ENCODE measurements around the gene BATF.

Gene BATF

DNA sequence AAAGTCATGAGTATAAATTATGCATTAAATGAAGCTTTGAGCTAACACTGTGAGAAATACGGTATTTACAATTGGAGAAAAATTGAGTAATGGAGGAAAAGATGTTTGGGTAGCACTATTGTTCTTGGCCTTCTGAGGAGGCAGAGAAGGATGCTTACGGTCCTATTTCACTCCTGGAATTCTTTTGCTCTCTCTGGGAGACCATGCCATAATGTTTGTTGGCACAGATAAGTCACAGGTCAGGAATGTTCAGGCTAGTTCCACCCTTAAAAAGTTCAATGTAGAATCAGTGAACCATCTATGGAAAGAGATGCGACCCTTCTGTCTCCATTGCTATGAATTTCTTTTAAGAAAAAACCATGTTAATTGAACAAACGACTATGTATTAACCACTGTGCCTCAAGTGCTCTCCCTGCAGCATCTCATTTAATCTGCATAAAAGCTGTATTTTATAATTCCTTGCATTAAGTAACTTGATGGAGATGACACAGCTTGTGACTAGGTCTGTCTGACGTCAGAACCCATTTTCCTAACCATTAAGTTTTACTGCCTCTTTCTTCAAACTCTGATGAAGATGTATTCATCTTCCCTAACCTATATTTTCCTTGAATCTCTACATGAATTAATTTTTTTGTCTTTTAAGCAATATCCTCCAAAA is 9.5 kb downstream of the BATF start:
- DNase-seq (ENCODE audit: low read depth, low spot score): no peak

- DNase-seq (ENCODE audit: low read depth, low spot score): no peak
These were observed 11.7 kb downstream of the BATF start for GRCh38 chr14:75533791-75534555.

- DNase-seq (ENCODE audit: low read depth, low spot score): no peak
These were observed 13.1 kb downstream of the BATF start for GRCh38 chr14:75535164-75535898.

- no peak for DNase-seq (ENCODE audit: low read depth, low spot score)
These were observed 14.8 kb downstream of the BATF start for GRCh38 chr14:75537071-75537470.

- DNase-seq (ENCODE audit: low read depth, low spot score): no peak
These were observed 16.9 kb downstream of the BATF start for GRCh38 chr14:75539162-75539560.

GRCh38 chr14:75539561-75540478 is 17.6 kb downstream of the BATF start:
- no peak for DNase-seq (ENCODE audit: low read depth, low spot score)

DNA sequence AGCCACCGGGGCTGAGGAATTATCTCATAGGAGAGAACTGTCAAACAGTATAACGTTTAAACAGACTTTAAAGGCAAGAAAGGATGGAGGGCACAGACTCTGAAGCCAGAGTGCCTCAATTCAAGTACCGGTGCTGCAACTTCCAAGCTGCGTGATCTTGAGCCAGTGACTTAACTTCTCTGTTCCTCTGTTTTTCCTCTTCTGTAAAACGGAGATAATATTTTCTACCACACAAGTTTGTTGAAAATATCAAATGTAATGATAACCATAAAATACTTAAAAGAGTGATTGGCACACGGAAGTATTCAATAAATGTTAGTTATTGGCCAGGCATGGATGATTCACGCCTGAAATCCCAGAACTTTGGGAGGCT is 18.2 kb downstream of the BATF start:
- no peak for DNase-seq (ENCODE audit: low read depth, low spot score)

DNA sequence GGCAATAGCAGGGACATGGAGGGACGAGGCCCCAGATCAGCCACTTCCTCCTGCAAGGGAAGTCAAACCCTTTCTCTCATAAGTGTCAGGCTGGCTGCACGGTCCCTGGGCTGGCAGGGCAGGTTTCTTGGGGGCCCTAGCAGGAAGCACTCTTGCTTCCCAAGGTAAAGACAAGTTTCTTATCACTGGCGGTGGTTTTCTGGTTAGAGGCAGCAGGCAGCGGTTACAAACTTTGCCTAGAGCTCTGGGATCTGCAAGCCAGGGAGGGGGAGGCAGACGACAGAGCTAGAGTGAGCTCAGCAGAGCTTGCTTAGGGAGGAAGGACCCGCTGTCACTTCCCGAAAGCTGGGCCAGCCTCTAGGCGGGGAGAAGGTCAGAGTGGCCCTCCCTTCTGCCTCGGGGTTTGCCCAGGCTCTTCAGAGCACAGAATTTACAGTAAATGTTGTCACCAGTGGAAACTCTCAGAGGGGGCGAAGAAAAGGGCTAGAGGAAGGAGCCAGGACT is 20.4 kb downstream of the BATF start:
- no peak for DNase-seq (ENCODE audit: low read depth, low spot score)

- DNase-seq (ENCODE audit: low read depth, low spot score): no peak
These were observed 21.0 kb downstream of the BATF start for GRCh38 chr14:75543253-75543652.

DNA sequence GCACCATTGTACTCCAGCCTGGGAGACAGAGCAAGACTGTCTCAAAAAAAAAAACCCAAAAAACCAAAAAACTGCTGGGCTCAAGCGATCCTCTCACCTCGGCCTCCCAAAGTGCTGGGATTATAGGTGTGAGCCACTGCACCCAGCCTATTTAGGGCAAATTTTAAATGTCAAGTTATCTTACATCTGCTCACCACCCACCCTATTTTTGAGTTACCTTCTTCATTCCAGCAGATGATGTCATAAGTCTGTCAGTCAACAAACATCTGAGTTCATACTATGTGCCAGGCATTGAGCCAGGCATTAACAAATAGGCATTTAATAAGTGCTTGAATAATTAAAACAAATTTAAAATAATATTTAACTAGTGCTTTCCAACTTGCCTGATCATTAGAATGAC is 21.5 kb downstream of the BATF start:
- no peak for DNase-seq (ENCODE audit: low read depth, low spot score)

DNA sequence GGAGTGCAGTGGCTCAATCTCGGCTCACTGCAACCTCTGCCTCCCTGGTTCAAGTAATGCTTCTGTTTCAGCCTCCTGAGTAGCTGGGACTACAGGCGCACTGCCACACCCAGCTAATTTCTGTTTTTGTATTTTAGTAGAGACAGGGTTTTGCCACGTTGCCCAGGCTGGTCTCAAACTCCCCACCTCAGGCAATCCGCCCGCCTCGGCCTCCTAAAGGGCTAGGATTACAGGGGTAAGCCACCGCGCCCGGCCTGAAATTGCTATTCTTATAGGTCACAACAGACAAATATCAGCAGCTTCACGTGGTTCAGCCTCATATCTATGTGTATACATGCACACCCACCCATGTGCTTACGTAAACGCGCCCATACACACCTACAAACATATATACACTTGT is 23.6 kb downstream of the BATF start:
- no peak for DNase-seq (ENCODE audit: low read depth, low spot score)

DNA sequence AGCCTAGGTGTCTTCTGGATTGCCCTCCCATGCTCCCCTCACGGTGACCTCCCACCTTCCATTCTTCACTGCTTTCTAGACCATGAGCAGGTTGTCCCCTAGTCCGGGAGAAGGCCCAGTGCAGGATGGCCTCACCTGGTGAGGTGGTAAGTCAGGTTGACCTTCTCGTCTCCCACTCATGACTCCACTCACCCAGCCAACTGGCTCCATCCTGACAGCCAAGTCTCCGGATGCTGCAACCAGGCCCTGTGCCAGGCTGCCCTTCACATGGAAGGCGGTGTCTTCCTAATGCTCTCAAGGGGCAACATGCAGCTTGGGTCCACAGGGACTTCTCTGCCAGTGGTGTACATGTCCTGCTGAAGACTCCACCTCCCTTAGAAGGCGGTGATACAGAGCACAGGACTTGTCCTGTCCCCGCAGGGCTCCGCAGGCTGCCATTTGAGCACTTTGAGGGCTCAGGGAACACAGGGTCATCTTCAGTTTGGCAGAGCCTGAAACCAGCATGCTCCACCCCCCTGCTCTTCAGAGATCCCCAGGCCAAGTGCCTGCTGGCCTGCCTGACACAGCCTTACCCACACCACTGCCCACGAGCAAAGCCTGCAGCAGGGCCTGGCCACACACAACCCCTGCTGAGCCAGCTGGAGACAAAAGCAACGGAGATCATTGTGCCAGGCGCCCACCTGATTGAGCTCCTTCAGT is 25.4 kb downstream of the BATF start:
- DNase-seq (ENCODE audit: low read depth, low spot score): no peak

GRCh38 chr14:75548544-75548943 is 26.3 kb downstream of the BATF start:
- no peak for DNase-seq (ENCODE audit: low read depth, low spot score)

DNA sequence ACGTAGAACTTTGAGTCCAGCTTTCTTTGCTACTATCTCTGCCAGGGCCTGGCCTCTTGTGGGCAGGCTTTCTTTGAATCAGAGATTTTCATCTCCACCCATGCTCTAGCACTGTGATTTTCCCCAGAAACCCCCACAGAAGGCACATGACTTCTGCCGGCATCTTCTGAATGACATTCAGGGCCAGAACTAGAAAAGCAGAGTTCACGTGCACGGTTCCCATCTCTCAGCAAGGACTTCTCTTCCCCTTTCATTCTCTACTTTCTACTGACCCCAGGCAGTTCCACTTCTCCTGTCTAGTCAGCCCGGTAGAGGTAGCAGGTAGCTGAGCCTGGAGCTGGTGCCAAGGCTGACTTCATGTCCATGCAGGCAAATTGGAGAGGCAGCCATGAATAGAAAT is 26.9 kb downstream of the BATF start:
- no peak for DNase-seq (ENCODE audit: low read depth, low spot score)

GRCh38 chr14:75551021-75551420 is 28.8 kb downstream of the BATF start:
- DNase-seq (ENCODE audit: low read depth, low spot score): no peak

DNA sequence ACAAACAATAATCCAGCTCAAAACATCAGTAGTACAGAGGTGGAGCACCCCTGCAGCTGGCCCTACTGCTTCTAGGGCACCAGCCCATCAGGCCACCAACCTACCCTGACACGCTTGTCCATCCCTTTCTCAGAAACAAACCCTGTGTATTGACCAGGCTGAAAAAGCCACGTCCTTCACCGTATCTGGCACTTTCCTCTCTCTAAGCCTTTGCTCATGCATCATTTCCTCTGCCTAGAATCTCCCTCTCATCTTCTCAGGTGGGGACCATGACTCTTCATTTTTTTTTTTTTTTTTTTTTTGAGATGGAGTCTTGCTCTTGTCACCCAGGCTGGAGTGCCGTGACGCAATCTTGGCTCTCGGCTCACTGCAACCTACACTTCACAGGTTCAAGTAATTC is 30.9 kb downstream of the BATF start:
- DNase-seq (ENCODE audit: low read depth, low spot score): no peak

- no peak for DNase-seq (ENCODE audit: low read depth, low spot score)
These were observed 31.6 kb downstream of the BATF start for GRCh38 chr14:75553761-75554364.

DNA sequence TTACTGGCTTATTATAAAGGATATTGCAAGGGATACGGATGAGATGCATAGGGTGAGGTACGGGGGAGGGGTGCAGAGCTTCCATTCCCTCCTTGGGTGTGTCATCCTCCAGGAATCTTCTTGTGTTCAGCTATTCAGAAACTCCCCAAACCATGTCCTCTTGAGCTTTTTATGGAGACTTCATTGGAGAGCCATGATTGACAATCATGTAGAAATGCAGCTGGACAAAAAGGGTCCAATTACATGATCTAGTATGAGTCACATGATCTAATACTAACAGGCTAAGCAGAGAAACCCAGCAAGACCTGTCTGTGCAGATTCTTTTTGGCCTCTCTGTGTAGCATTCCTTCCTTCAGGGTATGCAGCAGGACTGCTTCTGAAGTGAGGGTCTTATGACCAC is 32.2 kb downstream of the BATF start:
- no peak for DNase-seq (ENCODE audit: low read depth, low spot score)

DNA sequence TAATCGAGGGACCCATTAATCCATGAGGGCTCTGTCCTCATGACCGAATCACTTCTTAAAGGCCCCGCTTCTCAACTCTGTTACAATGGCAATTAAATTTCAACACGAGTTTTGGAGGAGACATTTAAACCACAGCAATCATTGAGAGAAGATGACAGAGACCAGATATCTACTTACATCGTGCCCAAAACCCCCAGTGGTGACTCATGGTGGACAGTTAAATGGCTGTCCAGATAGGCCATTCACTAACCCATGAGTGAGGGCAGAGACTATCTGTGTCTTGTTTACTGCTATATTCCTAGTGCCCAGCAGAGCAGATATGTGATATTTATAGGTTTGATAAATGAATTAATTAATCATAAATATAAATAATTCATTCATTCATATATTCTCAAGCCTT is 36.2 kb downstream of the BATF start:
- DNase-seq (ENCODE audit: low read depth, low spot score): no peak

- DNase-seq (ENCODE audit: low read depth, low spot score): no peak
These were observed 36.8 kb downstream of the BATF start for GRCh38 chr14:75559045-75559444.
